Measurements from ENCODE around the gene JARID2.

DNA sequence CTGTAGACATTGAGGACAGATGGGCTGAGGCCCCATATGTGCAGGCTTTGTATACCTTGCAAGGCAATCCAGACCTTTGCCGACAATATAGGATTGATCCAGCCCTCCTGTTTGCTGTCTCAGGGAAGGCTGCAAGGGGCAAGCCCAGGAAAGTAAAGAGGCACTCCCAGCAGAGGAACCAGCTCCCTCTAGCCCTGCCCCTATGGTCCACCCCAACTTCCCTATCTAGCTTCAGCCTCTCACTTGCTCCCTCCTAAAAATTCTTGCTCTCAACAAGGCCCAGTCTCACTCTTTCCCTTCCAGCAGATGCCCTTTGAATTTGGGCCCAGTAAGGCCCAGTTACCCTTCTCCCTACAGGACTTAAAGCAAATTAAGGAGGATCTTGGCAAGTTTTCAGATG, 92.6 kb downstream of the JARID2 start:
- TF ChIP-seq POLR2A (IDR thresholded peaks at IDR 0.05) (no peak), EP300 (IDR thresholded peaks at IDR 0.05) (no peak)
- TF ChIP-seq, protein P1, sequence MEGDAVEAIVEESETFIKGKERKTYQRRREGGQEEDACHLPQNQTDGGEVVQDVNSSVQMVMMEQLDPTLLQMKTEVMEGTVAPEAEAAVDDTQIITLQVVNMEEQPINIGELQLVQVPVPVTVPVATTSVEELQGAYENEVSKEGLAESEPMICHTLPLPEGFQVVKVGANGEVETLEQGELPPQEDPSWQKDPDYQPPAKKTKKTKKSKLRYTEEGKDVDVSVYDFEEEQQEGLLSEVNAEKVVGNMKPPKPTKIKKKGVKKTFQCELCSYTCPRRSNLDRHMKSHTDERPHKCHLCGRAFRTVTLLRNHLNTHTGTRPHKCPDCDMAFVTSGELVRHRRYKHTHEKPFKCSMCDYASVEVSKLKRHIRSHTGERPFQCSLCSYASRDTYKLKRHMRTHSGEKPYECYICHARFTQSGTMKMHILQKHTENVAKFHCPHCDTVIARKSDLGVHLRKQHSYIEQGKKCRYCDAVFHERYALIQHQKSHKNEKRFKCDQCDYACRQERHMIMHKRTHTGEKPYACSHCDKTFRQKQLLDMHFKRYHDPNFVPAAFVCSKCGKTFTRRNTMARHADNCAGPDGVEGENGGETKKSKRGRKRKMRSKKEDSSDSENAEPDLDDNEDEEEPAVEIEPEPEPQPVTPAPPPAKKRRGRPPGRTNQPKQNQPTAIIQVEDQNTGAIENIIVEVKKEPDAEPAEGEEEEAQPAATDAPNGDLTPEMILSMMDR (IDR thresholded peaks at IDR 0.05): no peak
